Heart right ventricle (tissue), 16 donors: ENCODE results near the gene HECA. TPM values are rescaled to one million over a fixed set of nuclear protein-coding genes. Genes with fewer than 3 reads are reported as not detected.
A peak's percentile ranks its signal among the peaks of the same experiment; 100 is the strongest.

Experiments used
- ATAC-seq, 8 donors: fragments of 200-7000 bp; cut with Tn5 transposase; one replicate each; pipeline ENCODE4 v1.9.1; 2020; ENCODE audit warnings: mild to moderate bottlenecking in 8 of 8, moderate library complexity in 8 of 8, moderate number of reproducible peaks in 1 of 8
- DNase-seq, 2 donors: peaks; one replicate each; pipeline ENCODE4 v3.0.0-alpha.2; 2020
- H3K27ac ChIP-seq, 10 donors: fragments of 200-600 bp; sonication (generic) in 2 of 10; one replicate each; pipeline versions ENCODE4 v1.5.0 to v1.8.0; 2020 to 2022; ENCODE audit warnings: mild to moderate bottlenecking in 3 of 10
- H3K27me3 ChIP-seq, 7 donors: fragments of 200-600 bp; one replicate each; pipeline ENCODE4 v1.8.0; 2021 to 2022; ENCODE audit warnings: mild to moderate bottlenecking in 2 of 7
- H3K36me3 ChIP-seq, 9 donors: fragments of 200-600 bp; sonication (generic) in 1 of 9; one replicate each; pipeline versions ENCODE4 v1.5.0 to v1.8.0; 2020 to 2022; ENCODE audit warnings: mild to moderate bottlenecking in 2 of 9
- H3K4me1 ChIP-seq, 9 donors: fragments of 200-600 bp; sonication (generic) in 1 of 9; one replicate each; pipeline versions ENCODE4 v1.5.0 to v1.8.0; 2020 to 2022; ENCODE audit warnings: mild to moderate bottlenecking in 4 of 9
- H3K4me3 ChIP-seq, 10 donors: fragments of 200-600 bp; sonication (generic) in 2 of 10; one replicate each; pipeline versions ENCODE4 v1.5.0 to v1.8.0; 2020 to 2022; ENCODE audit warnings: mild to moderate bottlenecking in 7 of 10, moderate library complexity in 2 of 10
- H3K9me3 ChIP-seq, 11 donors: fragments of 200-600 bp in 10 of 11; sonication (generic) in 2 of 11; one replicate each; pipeline versions ENCODE4 v1.5.0 to v1.8.0; 2013 to 2022; ENCODE audit warnings: mild to moderate bottlenecking in 2 of 11, control low read depth in 1 of 11, moderate library complexity in 1 of 11
- WGBS, 2 donors: extraction: QIAGEN DNeasy Blood & Tissue Kit; methylation state at CpG; one replicate each; pipeline ENCODE4 v1.1.7; 2013; ENCODE audit warnings: inconsistent platforms in 1 of 2; 5-methylcytosine and 5-hydroxymethylcytosine counted together
- intact Hi-C, 10 donors: fragments of 100-400 bp; cut with DNase I; formaldehyde crosslinking; loops; one replicate each; pipeline versions ENCODE4 v1.11.1 to v1.14.2; 2022
- polyA plus RNA-seq, 2 donors: library from polyadenylated mRNA; stranded (reverse); fragments of 200-250 nt; gene quantifications; one replicate each; pipeline ENCODE4 v1.2.3, GENCODE V29; 2013
- total RNA-seq, 10 donors: library from RNA; stranded (reverse); fragmentation: NEBNext Ultra II Directional in 3 of 10; extraction: Animal tissue kit (Norgen Biotek cat#: 25700) in 3 of 10; gene quantifications; one replicate each; pipeline versions ENCODE4 v1.2.1 to v1.2.4, GENCODE V29; 2021 to 2023
- TF ChIP-seq, protein P1 (sequence below), 9 donors: fragments of 200-600 bp; sonication (generic) in 2 of 9; IDR thresholded peaks; one replicate each; pipeline versions ENCODE4 v1.5.0 to v1.8.0; 2021 to 2022; ENCODE audit warnings: antibody characterized with exemption in 9 of 9, mild to moderate bottlenecking in 5 of 9, moderate library complexity in 1 of 9
- donor health status: Arrhythmogenic right ventricular cardiomyopathy.
- donor health status: ischemic (EF 13 %, LVEDD 7.1; RV severe dilation, severe dysfunction).
- donor health status: healthy with polysubstance abuse.
- donor health status: DM: no; HTN: yes; CAD: no.
- donor health status: DM: no; HTN: no; CAD: no.
- donor health status: ischemic (EF 25% LVEDD 6.9; RV normal size, moderate dysfunction).
- donor health status: ischemic (EF 25% LVEDD 5.7; RV mildly dilated, moderate dysfunction).
- donor health status: healthy.
- donor health status: DM: yes; HTN: yes; CAD: no.
- donor health status: Ischemic cardiomyopathy.
- donor health status: ischemic (EF 35%, LVEDD 5.7; RV mildly dilated, moderate dysfunction).
- donor health status: nonischemic (EF 11% LVEDD 7.7; RV severe dilation, severe dysfunction).
- donor health status: DM: yes; HTN: yes; CAD: no.
- donor health status: PGD.
- donor health status: ischemic (EF 29% LVEDD 5.4; RV normal size, mild dysfunction).
- donor health status: nonischemic (EF 23%, LVEDD 6.1; RV moderate dilation, normal function).

The HECA gene
- total and polyA plus RNA-seq, 12 donors, result 8.6 to 70.6 (median 42.8) TPM

DNA sequence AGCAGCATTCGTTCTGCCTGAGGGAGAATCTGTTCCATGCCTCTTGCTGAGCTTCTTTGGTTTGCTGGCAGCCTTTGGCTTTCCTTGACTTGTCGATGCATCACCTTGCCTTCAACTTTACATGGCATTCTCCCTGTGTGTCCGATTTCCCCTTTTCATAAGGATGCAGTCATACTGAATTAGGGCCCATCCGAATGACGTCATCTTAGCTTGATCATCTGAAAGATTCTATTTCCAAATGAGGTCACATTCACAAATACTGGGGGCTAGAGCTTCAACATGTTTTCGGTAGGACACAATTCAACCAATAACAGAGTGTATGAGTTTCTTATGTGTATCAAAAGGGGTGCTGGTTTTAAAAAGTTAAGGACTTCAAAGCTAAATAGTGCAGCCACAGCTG lies 27.8 kb upstream of the HECA start:
- H3K9me3 ChIP-seq, result no peaks in the 10 kb centered on the region
- H3K4me3 ChIP-seq, result no peak overlapping the region
- ATAC-seq (no peak), DNase-seq (no peak)
- no peaks in the 10 kb centered on the region for H3K4me1 ChIP-seq
- no peaks in the 10 kb centered on the region for H3K27me3 ChIP-seq
- H3K27ac ChIP-seq, result no peak overlapping the region
- no peaks in the 10 kb centered on the region for H3K36me3 ChIP-seq
- TF ChIP-seq, protein P1, sequence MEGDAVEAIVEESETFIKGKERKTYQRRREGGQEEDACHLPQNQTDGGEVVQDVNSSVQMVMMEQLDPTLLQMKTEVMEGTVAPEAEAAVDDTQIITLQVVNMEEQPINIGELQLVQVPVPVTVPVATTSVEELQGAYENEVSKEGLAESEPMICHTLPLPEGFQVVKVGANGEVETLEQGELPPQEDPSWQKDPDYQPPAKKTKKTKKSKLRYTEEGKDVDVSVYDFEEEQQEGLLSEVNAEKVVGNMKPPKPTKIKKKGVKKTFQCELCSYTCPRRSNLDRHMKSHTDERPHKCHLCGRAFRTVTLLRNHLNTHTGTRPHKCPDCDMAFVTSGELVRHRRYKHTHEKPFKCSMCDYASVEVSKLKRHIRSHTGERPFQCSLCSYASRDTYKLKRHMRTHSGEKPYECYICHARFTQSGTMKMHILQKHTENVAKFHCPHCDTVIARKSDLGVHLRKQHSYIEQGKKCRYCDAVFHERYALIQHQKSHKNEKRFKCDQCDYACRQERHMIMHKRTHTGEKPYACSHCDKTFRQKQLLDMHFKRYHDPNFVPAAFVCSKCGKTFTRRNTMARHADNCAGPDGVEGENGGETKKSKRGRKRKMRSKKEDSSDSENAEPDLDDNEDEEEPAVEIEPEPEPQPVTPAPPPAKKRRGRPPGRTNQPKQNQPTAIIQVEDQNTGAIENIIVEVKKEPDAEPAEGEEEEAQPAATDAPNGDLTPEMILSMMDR (IDR thresholded peaks at IDR 0.05), result no peak
- intact Hi-C loops, result loop anchor here in 3 of 10 donors (5.0 to 10.0 kb wide), 2 partner anchors 290 to 292 kb away; no protein-coding TSS in a partner anchor
- WGBS, 2 donors, result 87 to 95% methylated on average over 6 of the region's 6 CpGs

DNA sequence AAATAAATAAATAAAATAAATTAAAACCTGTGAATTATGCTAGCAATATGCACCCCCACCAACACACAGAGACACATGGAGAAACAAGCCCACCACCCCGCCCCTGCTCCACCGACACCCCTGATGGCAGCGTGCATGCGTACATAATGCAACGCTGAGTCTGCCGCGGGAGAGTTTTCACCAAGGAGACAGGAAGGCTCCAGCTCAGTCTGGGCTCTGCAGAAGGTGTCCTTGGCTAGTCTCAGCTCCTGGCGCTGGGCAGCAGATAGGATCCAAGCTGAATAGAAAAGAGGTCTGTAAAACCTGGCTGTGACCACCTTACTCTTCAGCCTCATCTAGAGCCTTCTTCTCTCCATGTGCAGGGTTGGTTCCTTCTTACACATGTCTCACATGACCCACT lies 26.5 kb upstream of the HECA start:
- intact Hi-C loops, result loop anchor here in 3 of 10 donors (5.0 to 10.0 kb wide), 2 partner anchors 291 to 294 kb away; no protein-coding TSS in a partner anchor

DNA sequence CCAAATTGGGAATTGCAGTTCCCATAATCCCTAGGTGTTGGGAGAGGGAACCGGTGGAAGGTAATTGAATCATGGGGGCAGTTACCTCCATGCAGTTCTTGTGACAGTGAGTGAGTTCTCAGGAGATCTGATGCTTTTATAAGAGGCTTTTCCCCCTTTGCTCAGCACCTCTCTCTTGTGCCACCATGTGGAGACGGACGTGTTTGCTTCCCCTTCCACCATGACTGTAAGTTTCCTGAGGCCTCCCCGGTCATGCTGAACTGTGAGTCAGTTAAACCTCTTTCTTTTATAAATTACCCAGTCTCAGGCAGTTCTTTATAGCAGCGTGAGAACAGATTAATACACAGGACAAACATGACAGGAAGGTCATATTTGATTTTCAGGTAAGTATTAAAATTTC lies 25.3 kb upstream of the HECA start:
- TF ChIP-seq, protein P1 (IDR thresholded peaks at IDR 0.05), result peak in 8 of 9 donors; percentile 20 to 62 (median 44)
- Histone ChIP-seq H3K27me3 (no peaks in the 10 kb centered on the region), H3K4me3 (no peak overlapping the region), H3K9me3 (no peaks in the 10 kb centered on the region), H3K27ac (no peak overlapping the region), H3K4me1 (no peaks in the 10 kb centered on the region), H3K36me3 (no peaks in the 10 kb centered on the region)
- peak; percentile 18 to 37 for DNase-seq
- intact Hi-C loops, result loop anchor here in 3 of 10 donors (5.0 to 10.0 kb wide), 2 partner anchors 292 to 295 kb away; no protein-coding TSS in a partner anchor
- 47 to 49% methylated on average over 5 of the region's 5 CpGs for WGBS, 2 donors
- ATAC-seq, result peak in 3 of 8 donors; percentile 19 to 47 (median 46)

More for the DNA sequence above, 26.5 kb upstream of the HECA start:
- DNase-seq, result no peak
- no peaks in the 10 kb centered on the region for H3K36me3 ChIP-seq
- H3K9me3 ChIP-seq, result no peaks in the 10 kb centered on the region
- H3K4me1 ChIP-seq, result no peaks in the 10 kb centered on the region
- no peak overlapping the region for H3K27ac ChIP-seq
- no peak overlapping the region for H3K4me3 ChIP-seq
- WGBS, 2 donors, result 89 to 91% methylated on average over 8 of the region's 8 CpGs
- TF ChIP-seq, protein P1 (IDR thresholded peaks at IDR 0.05), result no peak
- no peaks in the 10 kb centered on the region for H3K27me3 ChIP-seq
- no peak for ATAC-seq

DNA sequence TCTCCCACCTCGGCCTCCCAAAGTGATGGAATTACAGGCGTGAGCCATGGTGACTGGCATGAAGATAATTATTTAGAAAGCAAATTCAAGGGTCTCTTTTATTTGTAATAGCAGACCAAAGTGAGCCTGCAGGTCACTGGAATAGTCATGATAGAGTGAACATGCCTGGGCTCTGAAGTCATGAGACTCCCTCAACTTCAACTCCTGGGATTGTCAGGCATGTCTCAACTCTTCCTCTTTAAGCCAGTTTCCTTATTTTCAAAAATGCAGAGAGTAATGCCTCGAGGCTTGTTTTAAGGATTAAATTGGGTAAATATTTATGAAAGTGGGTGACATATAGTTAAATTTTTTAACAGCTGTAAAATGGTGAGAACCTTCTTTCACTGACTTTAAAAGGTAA lies 22.7 kb upstream of the HECA start:
- no peaks in the 10 kb centered on the region for H3K4me1 ChIP-seq
- H3K27ac ChIP-seq, result no peak overlapping the region
- no peaks in the 10 kb centered on the region for H3K36me3 ChIP-seq
- H3K27me3 ChIP-seq, result no peaks in the 10 kb centered on the region
- H3K4me3 ChIP-seq, result no peak overlapping the region
- no peaks in the 10 kb centered on the region for H3K9me3 ChIP-seq
- intact Hi-C loops, result loop anchor here in 4 of 10 donors (5.0 to 10.0 kb wide), 3 partner anchors 87 to 297 kb away; partner anchors contain the start of gene ABRACL (in 1 of the 4)
- no peak for ATAC-seq
- 75 to 77% methylated on average over 3 of the region's 3 CpGs for WGBS, 2 donors
- TF ChIP-seq, protein P1 (IDR thresholded peaks at IDR 0.05), result no peak
- no peak for DNase-seq
